GM21447 (cell line): ENCODE results near the gene C1orf115.
"Not testable (repeated sequence)": the region's sequence is repeated elsewhere in the genome, so short reads cannot be mapped to it uniquely, and the experiment has no call there.

Source experiments
- ATAC-seq: cut with Tn5 transposase; IDR thresholded peaks from one replicate; pipeline ENCODE4 v1.9.1; 2021; ENCODE audit not compliant: unreplicated experiment

The C1orf115 gene

GRCh38 chr1:220690140-220691052, at the start of gene C1orf115:
TSS of gene C1orf115 (plus strand) at chr1:220690363. CDS start at chr1:220690403, 40 bp downstream.
- ATAC-seq, result peak; percentile 95

- ATAC-seq, result no peak
Observed at GRCh38 chr1:220642285-220642684, 47.9 kb upstream of the C1orf115 start.

GRCh38 chr1:220652995-220653394, 37.2 kb upstream of the C1orf115 start:
- ATAC-seq, result no peak

GRCh38 chr1:220655509-220655908, 34.7 kb upstream of the C1orf115 start:
- ATAC-seq, result peak; percentile 98

GRCh38 chr1:220655961-220656740, 34.0 kb upstream of the C1orf115 start:
- ATAC-seq, result no peak

GRCh38 chr1:220666349-220666748, 23.8 kb upstream of the C1orf115 start:
- no peak for ATAC-seq

- no peak for ATAC-seq
Observed at GRCh38 chr1:220669005-220669404, 21.2 kb upstream of the C1orf115 start.

GRCh38 chr1:220670365-220670764, 19.8 kb upstream of the C1orf115 start:
- no peak for ATAC-seq

- ATAC-seq, result no peak
Observed at GRCh38 chr1:220673921-220674320, 16.2 kb upstream of the C1orf115 start.

- ATAC-seq, result no peak
Observed at GRCh38 chr1:220677251-220677650, 12.9 kb upstream of the C1orf115 start.

- ATAC-seq, result peak; percentile 95
Observed at GRCh38 chr1:220680085-220680687, 10.0 kb upstream of the C1orf115 start.

GRCh38 chr1:220681220-220681880, 8.8 kb upstream of the C1orf115 start:
- ATAC-seq, result no peak

- ATAC-seq, result no peak
Observed at GRCh38 chr1:220682901-220683576, 7.1 kb upstream of the C1orf115 start.

- not testable (repeated sequence) for ATAC-seq
Observed at GRCh38 chr1:220683716-220684115, 6.4 kb upstream of the C1orf115 start.

GRCh38 chr1:220684890-220685289, 5.3 kb upstream of the C1orf115 start:
- ATAC-seq, result no peak

- ATAC-seq, result no peak
Observed at GRCh38 chr1:220685879-220686278, 4.3 kb upstream of the C1orf115 start.

GRCh38 chr1:220687809-220688208, 2.4 kb upstream of the C1orf115 start:
- no peak for ATAC-seq

GRCh38 chr1:220689666-220690065, 497 bp upstream of the C1orf115 start:
- ATAC-seq, result no peak

- no peak for ATAC-seq
Observed at GRCh38 chr1:220691053-220691684, 1.0 kb downstream of the C1orf115 start.
